Measurements from ENCODE around the gene CRY2. TPM values are rescaled to one million over a fixed set of nuclear protein-coding genes. Genes with fewer than 3 reads are reported as not detected.

CRY2 gene
- total RNA-seq, 4 donors from 2014 or later = 36.4 to 85.9 (median 37.9) TPM

GRCh38 chr11:45809456-45810395, 37.5 kb upstream of the CRY2 start:
- H3K27me3 ChIP-seq = no peaks in the 10 kb centered on the region
- ATAC-seq (no peak), DNase-seq (no peak)
- H3K4me1 ChIP-seq = peaks cover 28 to 29% of the 10 kb centered on the region in 2 donors
- peaks cover 0 to 35% of the 10 kb centered on the region in 2 donors for H3K36me3 ChIP-seq
- intact Hi-C loops (cut with DNase I; ENCODE audit: low total_unique reads) (no loop called here), in situ Hi-C loops (cut with MboI; ENCODE audit: low sequenced_read_pairs in 4 of 4) (no loop called here)
- H3K4me3 ChIP-seq = no peak overlapping the region
- H3K27ac ChIP-seq = no peak overlapping the region
- H3K9me3 ChIP-seq = no peaks in the 10 kb centered on the region
- TF ChIP-seq POLR2A (IDR thresholded peaks at IDR 0.05) = no peak

- in situ Hi-C loops (cut with MboI; ENCODE audit: low sequenced_read_pairs in 4 of 4) = no loop called here
Observed at GRCh38 chr11:45810431-45811108, 36.7 kb upstream of the CRY2 start.

GRCh38 chr11:45811109-45811435, 36.2 kb upstream of the CRY2 start:
- no peak overlapping the region for H3K27ac ChIP-seq
- no peak overlapping the region for H3K4me3 ChIP-seq
- no peak for TF ChIP-seq POLR2A (IDR thresholded peaks at IDR 0.05)
- TF ChIP-seq CTCF (IDR thresholded peaks at IDR 0.05 in 4 of 5, conservative IDR thresholded peaks at IDR 0.05 in 1 of 5) = no peak
- intact Hi-C loops (cut with DNase I; ENCODE audit: low total_unique reads) = no loop called here
- H3K27me3 ChIP-seq = no peaks in the 10 kb centered on the region
- in situ Hi-C loops (cut with MboI; ENCODE audit: low sequenced_read_pairs in 4 of 4) = no loop called here
- ATAC-seq (no peak), DNase-seq (no peak)
- H3K36me3 ChIP-seq = peaks cover 0 to 35% of the 10 kb centered on the region in 2 donors
- peaks cover 21 to 23% of the 10 kb centered on the region in 2 donors for H3K4me1 ChIP-seq
- H3K9me3 ChIP-seq = no peaks in the 10 kb centered on the region

More at GRCh38 chr11:45810431-45811108, 36.7 kb upstream of the CRY2 start:
- no peak for TF ChIP-seq POLR2A (IDR thresholded peaks at IDR 0.05)
- no peak for TF ChIP-seq CTCF (IDR thresholded peaks at IDR 0.05 in 4 of 5, conservative IDR thresholded peaks at IDR 0.05 in 1 of 5)
- DNase-seq (no peak), ATAC-seq (no peak)
- Histone ChIP-seq H3K4me3 (no peak overlapping the region), H3K36me3 (peaks cover 0 to 35% of the 10 kb centered on the region in 2 donors), H3K27me3 (no peaks in the 10 kb centered on the region), H3K9me3 (no peaks in the 10 kb centered on the region), H3K4me1 (peaks cover 26 to 28% of the 10 kb centered on the region in 2 donors), H3K27ac (no peak overlapping the region)
- intact Hi-C loops (cut with DNase I; ENCODE audit: low total_unique reads) = no loop called here

- H3K9me3 ChIP-seq = no peaks in the 10 kb centered on the region
- DNase-seq (no peak), ATAC-seq (no peak)
- TF ChIP-seq POLR2A (IDR thresholded peaks at IDR 0.05) (no peak), CTCF (IDR thresholded peaks at IDR 0.05 in 4 of 5, conservative IDR thresholded peaks at IDR 0.05 in 1 of 5) (no peak)
- H3K4me1 ChIP-seq = peaks cover 15 to 17% of the 10 kb centered on the region in 2 donors
- in situ Hi-C loops (cut with MboI; ENCODE audit: low sequenced_read_pairs in 4 of 4) = no loop called here
- H3K27me3 ChIP-seq = no peaks in the 10 kb centered on the region
- H3K36me3 ChIP-seq = peaks cover 0 to 35% of the 10 kb centered on the region in 2 donors
- intact Hi-C loops (cut with DNase I; ENCODE audit: low total_unique reads) = no loop called here
- H3K4me3 ChIP-seq = no peak overlapping the region
- H3K27ac ChIP-seq = no peak overlapping the region
Observed at GRCh38 chr11:45811571-45812290, 35.5 kb upstream of the CRY2 start.

Data from gastrocnemius medialis (tissue), 4 donors.